ENCODE measurements around the gene EPO.

The EPO gene

GRCh38 chr7:100686822-100687211 lies 33.5 kb upstream of the EPO start:
- H3K4me2 ChIP-seq (ENCODE audit: low read depth, low read length, poor library complexity, severe bottlenecking) = no peak overlapping the region
- no peak overlapping the region for H3K4me3 ChIP-seq (ENCODE audit: low read length, poor library complexity, severe bottlenecking)
- no peaks in the 10 kb centered on the region for H3K9me2 ChIP-seq (replicated peaks; ENCODE audit: low read depth, low read length)
- peaks cover 49% of the 10 kb centered on the region for H4K20me1 ChIP-seq (ENCODE audit: insufficient read depth, low read length, poor library complexity, severe bottlenecking)
- H3K9me3 ChIP-seq (ENCODE audit: insufficient read depth, low read depth, low read length) = no peaks in the 10 kb centered on the region
- no peak overlapping the region for H2AFZ ChIP-seq (ENCODE audit: low read length)
- H3K27me3 ChIP-seq (ENCODE audit: insufficient read depth, low read length, poor library complexity, severe bottlenecking) = no peaks in the 10 kb centered on the region
- TF ChIP-seq EZH2phosphoT487 (IDR thresholded peaks at IDR 0.05; ENCODE audit: borderline replicate concordance) (no peak), CTCF (conservative IDR thresholded peaks at IDR 0.05; ENCODE audit: low read length) (no peak)
- H3K36me3 ChIP-seq (ENCODE audit: insufficient read depth, low read length) = peaks cover 62% of the 10 kb centered on the region; the same call in 1 of the 2 replicates
- no peaks in the 10 kb centered on the region for H3F3A ChIP-seq (ENCODE audit: low read depth)
- H3K4me1 ChIP-seq (ENCODE audit: insufficient read depth, low read length, poor library complexity, severe bottlenecking) = peaks cover 19% of the 10 kb centered on the region
- no peak overlapping the region for H3K9ac ChIP-seq (ENCODE audit: low read depth, low read length, poor library complexity, severe bottlenecking)
- peaks cover 41% of the 10 kb centered on the region for H3K79me2 ChIP-seq (ENCODE audit: insufficient read depth, low read length)

- Histone ChIP-seq H3K4me3 (ENCODE audit: low read length, poor library complexity, severe bottlenecking) (no peak overlapping the region), H4K20me1 (ENCODE audit: insufficient read depth, low read length, poor library complexity, severe bottlenecking) (peaks cover 54% of the 10 kb centered on the region), H3K36me3 (ENCODE audit: insufficient read depth, low read length) (peaks cover 58% of the 10 kb centered on the region; the same call in 1 of the 2 replicates), H3F3A (ENCODE audit: low read depth) (no peaks in the 10 kb centered on the region), H2AFZ (ENCODE audit: low read length) (no peak overlapping the region), H3K9ac (ENCODE audit: low read depth, low read length, poor library complexity, severe bottlenecking) (no peak overlapping the region), H3K27me3 (ENCODE audit: insufficient read depth, low read length, poor library complexity, severe bottlenecking) (no peaks in the 10 kb centered on the region), H3K4me2 (ENCODE audit: low read depth, low read length, poor library complexity, severe bottlenecking) (no peak overlapping the region), H3K79me2 (ENCODE audit: insufficient read depth, low read length) (peaks cover 45% of the 10 kb centered on the region), H3K9me3 (ENCODE audit: insufficient read depth, low read depth, low read length) (no peaks in the 10 kb centered on the region), H3K9me2 (replicated peaks; ENCODE audit: low read depth, low read length) (no peaks in the 10 kb centered on the region), H3K4me1 (ENCODE audit: insufficient read depth, low read length, poor library complexity, severe bottlenecking) (peaks cover 24% of the 10 kb centered on the region)
- TF ChIP-seq CTCF (conservative IDR thresholded peaks at IDR 0.05; ENCODE audit: low read length) (no peak), EZH2phosphoT487 (IDR thresholded peaks at IDR 0.05; ENCODE audit: borderline replicate concordance) (no peak)
These were observed 33.0 kb upstream of the EPO start for GRCh38 chr7:100687261-100687660.

GRCh38 chr7:100687751-100688300 lies 32.4 kb upstream of the EPO start:
- no peak overlapping the region for H3K4me3 ChIP-seq (ENCODE audit: low read length, poor library complexity, severe bottlenecking)
- no peak overlapping the region for H3K4me2 ChIP-seq (ENCODE audit: low read depth, low read length, poor library complexity, severe bottlenecking)
- H2AFZ ChIP-seq (ENCODE audit: low read length) = no peak overlapping the region
- no peaks in the 10 kb centered on the region for H3K9me3 ChIP-seq (ENCODE audit: insufficient read depth, low read depth, low read length)
- peaks cover 53% of the 10 kb centered on the region; the same call in 1 of the 2 replicates for H3K36me3 ChIP-seq (ENCODE audit: insufficient read depth, low read length)
- no peaks in the 10 kb centered on the region for H3K9me2 ChIP-seq (replicated peaks; ENCODE audit: low read depth, low read length)
- no peaks in the 10 kb centered on the region for H3F3A ChIP-seq (ENCODE audit: low read depth)
- peaks cover 30% of the 10 kb centered on the region for H3K4me1 ChIP-seq (ENCODE audit: insufficient read depth, low read length, poor library complexity, severe bottlenecking)
- no peak overlapping the region for H3K9ac ChIP-seq (ENCODE audit: low read depth, low read length, poor library complexity, severe bottlenecking)
- H3K27me3 ChIP-seq (ENCODE audit: insufficient read depth, low read length, poor library complexity, severe bottlenecking) = no peaks in the 10 kb centered on the region
- TF ChIP-seq EZH2phosphoT487 (IDR thresholded peaks at IDR 0.05; ENCODE audit: borderline replicate concordance) (no peak), CTCF (conservative IDR thresholded peaks at IDR 0.05; ENCODE audit: low read length) (no peak)
- peaks cover 59% of the 10 kb centered on the region for H4K20me1 ChIP-seq (ENCODE audit: insufficient read depth, low read length, poor library complexity, severe bottlenecking)
- peaks cover 51% of the 10 kb centered on the region for H3K79me2 ChIP-seq (ENCODE audit: insufficient read depth, low read length)

Measured in Loucy (cell line).